MM.1S (cell line): ENCODE results near the gene CLOCK.

Source experiments
- CTCF ChIP-seq: fragments of 300-600 bp; sonication (generic); IDR thresholded peaks from 2 replicates; pipeline ENCODE4 v1.5.1; 2016; ENCODE audit warnings: antibody characterized with exemption, low read length, mixed read lengths
- EZH2phosphoT487 ChIP-seq: fragments of 300-600 bp; sonication (generic); IDR thresholded peaks from 2 replicates; pipeline ENCODE4 v1.6.1; 2018; ENCODE audit warnings: antibody characterized with exemption, low read length

DNA sequence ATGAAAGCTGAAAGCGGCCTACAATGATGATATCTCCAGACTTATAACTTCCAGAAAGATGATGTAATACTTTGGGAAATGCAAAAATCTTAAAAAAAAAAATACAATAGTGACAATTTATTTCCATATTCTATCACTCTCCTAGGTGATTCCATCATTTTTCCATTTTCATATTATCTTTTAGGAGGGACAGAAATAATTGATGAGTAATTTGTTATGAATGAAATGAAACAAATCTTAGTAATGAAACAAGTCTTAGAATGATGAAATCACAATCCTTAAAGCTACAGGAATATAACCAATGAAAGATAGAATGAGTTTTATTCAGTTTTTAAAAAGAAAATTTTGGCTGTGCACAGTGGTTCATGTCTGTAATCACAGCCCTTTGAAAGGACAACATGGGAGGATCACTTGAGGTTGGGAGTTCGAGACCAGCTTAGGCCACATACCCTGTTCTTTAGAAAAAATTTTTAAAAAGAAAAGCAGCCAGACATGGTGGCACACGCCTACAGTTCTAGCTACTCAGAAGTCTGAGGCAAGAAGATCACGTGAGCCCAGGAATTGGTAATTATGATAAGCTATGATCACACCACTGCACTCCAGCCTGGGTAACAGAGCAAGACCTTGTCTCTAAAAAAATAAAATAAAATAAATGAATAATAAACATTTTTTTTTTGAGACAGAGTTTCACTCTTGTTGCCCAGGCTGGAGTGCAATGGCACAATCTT, 21.7 kb downstream of the CLOCK start:
- TF ChIP-seq CTCF (no peak), EZH2phosphoT487 (no peak)
